HEK293T (cell line): ENCODE results near the gene MTA1.

Experiments used
- CTCF ChIA-PET: fragments of 350-600 bp; formaldehyde crosslinking; extraction: SDS; loops from one replicate; lab custom pipeline; 2021; ENCODE audit warnings: antibody characterized with exemption, inconsistent platforms; lab: Yijun Ruan, JAX
- POLR2A ChIA-PET: fragments of 350-600 bp; formaldehyde crosslinking; extraction: SDS; loops from one replicate; lab custom pipeline; 2020; ENCODE audit warnings: antibody characterized with exemption, inconsistent platforms; lab: Yijun Ruan, JAX
- DNase-seq: peaks from one replicate; pipeline ENCODE4 v3.0.0; 2012; ENCODE audit warnings: mixed read lengths; ENCODE audit errors: extremely low spot score
- ARNT ChIP-seq: fragments of 450-650 bp; IDR thresholded peaks from 2 replicates; pipeline ENCODE4 v1.6.1; 2017; ENCODE audit warnings: mild to moderate bottlenecking
- BHLHE40 ChIP-seq: fragments of 450-650 bp; IDR thresholded peaks from 2 replicates; pipeline ENCODE4 v1.6.1; 2016; ENCODE audit warnings: mild to moderate bottlenecking, moderate library complexity, borderline replicate concordance
- CTBP1 ChIP-seq: fragments of 450-650 bp; IDR thresholded peaks from 2 replicates; pipeline ENCODE4 v1.6.1; 2016; ENCODE audit warnings: borderline replicate concordance
- ELF4 ChIP-seq: fragments of 450-650 bp; IDR thresholded peaks from 2 replicates; pipeline ENCODE4 v1.6.1; 2017; ENCODE audit warnings: antibody characterized with exemption
- FOXA1 ChIP-seq: fragments of 450-650 bp; IDR thresholded peaks from 2 replicates; pipeline ENCODE4 v1.6.1; 2016; ENCODE audit warnings: mild to moderate bottlenecking
- FOXK2 ChIP-seq: fragments of 450-650 bp; IDR thresholded peaks from 2 replicates; pipeline ENCODE4 v1.6.1; 2016; ENCODE audit warnings: mild to moderate bottlenecking
- FOXM1 ChIP-seq: fragments of 450-650 bp; IDR thresholded peaks from 2 replicates; pipeline ENCODE4 v1.6.1; 2017; ENCODE audit warnings: mild to moderate bottlenecking, borderline replicate concordance
- HDGF ChIP-seq: fragments of 450-650 bp; IDR thresholded peaks from 2 replicates; pipeline ENCODE4 v1.6.1; 2017; ENCODE audit warnings: antibody characterized with exemption, borderline replicate concordance
- L3MBTL2 ChIP-seq: fragments of 450-650 bp; conservative IDR thresholded peaks from 2 replicates; pipeline ENCODE4 v1.6.1; 2016; ENCODE audit warnings: mild to moderate bottlenecking
- LEF1 ChIP-seq: fragments of 450-650 bp; IDR thresholded peaks from 2 replicates; pipeline ENCODE4 v1.6.1; 2017; ENCODE audit warnings: mild to moderate bottlenecking, borderline replicate concordance
- NFRKB ChIP-seq: fragments of 450-650 bp; IDR thresholded peaks from 2 replicates; pipeline ENCODE4 v1.6.1; 2016; ENCODE audit warnings: mild to moderate bottlenecking, moderate library complexity
- SP1 ChIP-seq: fragments of 450-650 bp; IDR thresholded peaks from 2 replicates; pipeline ENCODE4 v1.6.1; 2017
- SUZ12 ChIP-seq: fragments of 450-650 bp; IDR thresholded peaks from 2 replicates; pipeline ENCODE4 v1.6.1; 2016; ENCODE audit warnings: mild to moderate bottlenecking
- TARDBP ChIP-seq: fragments of 450-650 bp; IDR thresholded peaks from 2 replicates; pipeline ENCODE4 v1.6.1; 2016
- ZNF384 ChIP-seq: fragments of 450-650 bp; IDR thresholded peaks from 2 replicates; pipeline ENCODE4 v1.6.1; 2016
- TF ChIP-seq, protein P1 (sequence below): fragments of 450-650 bp; IDR thresholded peaks from 2 replicates; pipeline ENCODE4 v1.6.1; 2016

The MTA1 gene

DNA sequence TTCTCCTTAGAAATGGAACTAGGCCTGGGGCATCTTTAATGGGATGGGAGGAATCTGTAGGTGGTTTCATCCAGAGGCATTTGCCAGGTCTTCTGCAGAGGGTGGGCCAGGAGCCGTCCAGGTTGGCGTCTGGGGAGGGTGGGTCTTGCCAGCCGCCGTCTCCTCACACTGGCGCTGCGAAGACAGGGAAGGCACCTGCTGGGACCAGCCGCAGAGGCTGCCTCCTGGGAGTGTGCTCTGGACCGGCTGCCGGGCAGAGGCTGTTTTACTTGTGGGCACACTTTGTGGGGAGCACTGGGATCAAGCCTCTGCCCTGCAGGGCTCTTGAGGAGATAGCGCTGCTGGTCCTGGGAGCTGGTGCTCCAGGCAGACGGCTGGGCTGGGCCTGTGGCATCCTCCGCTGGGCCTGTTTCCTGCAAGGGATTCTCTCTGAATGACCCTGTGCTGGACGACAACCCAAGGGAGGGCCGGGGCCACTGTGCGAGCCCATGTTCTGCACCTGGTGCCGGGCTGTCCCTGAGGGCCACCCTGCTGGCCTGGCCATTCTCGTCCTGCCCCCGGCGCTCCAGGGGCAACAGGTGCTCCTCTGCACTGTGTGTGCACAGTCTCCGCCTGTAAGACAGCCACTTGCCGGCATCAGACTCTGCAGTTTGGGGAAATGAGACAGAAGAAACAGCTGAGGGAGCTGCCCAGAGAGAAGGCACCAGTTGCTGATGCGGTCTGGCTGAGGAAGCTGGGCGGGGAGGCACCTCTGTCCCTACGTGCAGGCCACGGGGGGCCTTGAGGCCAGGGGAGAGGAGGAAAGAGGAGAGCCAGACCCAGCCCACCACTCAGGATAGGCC lies 31.3 kb upstream of the MTA1 start:
- DNase-seq, result no peak
- TF ChIP-seq CTBP1, result no peak
- TF ChIP-seq L3MBTL2, result no peak
- TF ChIP-seq, protein P1, sequence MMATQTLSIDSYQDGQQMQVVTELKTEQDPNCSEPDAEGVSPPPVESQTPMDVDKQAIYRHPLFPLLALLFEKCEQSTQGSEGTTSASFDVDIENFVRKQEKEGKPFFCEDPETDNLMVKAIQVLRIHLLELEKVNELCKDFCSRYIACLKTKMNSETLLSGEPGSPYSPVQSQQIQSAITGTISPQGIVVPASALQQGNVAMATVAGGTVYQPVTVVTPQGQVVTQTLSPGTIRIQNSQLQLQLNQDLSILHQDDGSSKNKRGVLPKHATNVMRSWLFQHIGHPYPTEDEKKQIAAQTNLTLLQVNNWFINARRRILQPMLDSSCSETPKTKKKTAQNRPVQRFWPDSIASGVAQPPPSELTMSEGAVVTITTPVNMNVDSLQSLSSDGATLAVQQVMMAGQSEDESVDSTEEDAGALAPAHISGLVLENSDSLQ, result no peak
- no peak for TF ChIP-seq NFRKB
- TF ChIP-seq SP1, result no peak
- no peak for TF ChIP-seq SUZ12
- no peak for TF ChIP-seq BHLHE40
- no peak for TF ChIP-seq ARNT
- TF ChIP-seq HDGF, result no peak
- no peak for TF ChIP-seq FOXA1
- TF ChIP-seq ELF4, result no peak
- TF ChIP-seq FOXK2, result no peak
- TF ChIP-seq FOXM1, result no peak
- no peak for TF ChIP-seq LEF1
- TF ChIP-seq ZNF384, result no peak
- no peak for TF ChIP-seq TARDBP
- POLR2A ChIA-PET, result interaction anchor here (1.7 kb wide), 1 partner anchor 9 kb away, joined by 7 read pairs; no protein-coding TSS in a partner anchor
- CTCF ChIA-PET, result no interaction called here

DNA sequence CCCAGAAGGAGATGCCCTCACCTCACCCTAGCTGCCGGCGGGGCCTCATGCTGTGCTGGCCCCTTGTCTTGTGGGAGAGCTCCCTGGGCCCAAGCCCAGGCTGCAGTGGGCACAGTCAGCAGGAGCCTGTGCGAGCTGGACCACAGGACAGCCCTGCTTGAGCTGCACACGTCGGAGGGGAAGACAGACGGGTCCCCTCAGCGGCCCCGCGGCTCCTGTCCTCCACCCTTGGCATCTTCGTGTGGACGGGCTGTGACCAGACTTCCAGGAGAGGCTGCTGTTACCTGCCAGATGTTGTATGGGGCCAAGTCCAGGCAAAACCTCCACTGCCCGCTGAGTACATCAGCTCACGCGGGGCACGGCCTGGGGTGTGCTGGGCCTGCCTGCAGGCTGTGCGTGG lies 30.7 kb upstream of the MTA1 start:
- POLR2A ChIA-PET, result interaction anchor here (1.2 to 1.7 kb wide), 2 partner anchors 9 to 11 kb away, joined by 3 to 7 read pairs; no protein-coding TSS in a partner anchor
- CTCF ChIA-PET, result no interaction called here
- TF ChIP-seq, protein P1, result no peak
- TF ChIP-seq LEF1 (no peak), SP1 (no peak), NFRKB (no peak), HDGF (no peak), FOXK2 (no peak), ZNF384 (no peak), FOXM1 (no peak), FOXA1 (no peak), TARDBP (no peak), CTBP1 (no peak), ARNT (no peak), SUZ12 (no peak), L3MBTL2 (no peak), ELF4 (no peak), BHLHE40 (no peak)
- DNase-seq, result no peak

DNA sequence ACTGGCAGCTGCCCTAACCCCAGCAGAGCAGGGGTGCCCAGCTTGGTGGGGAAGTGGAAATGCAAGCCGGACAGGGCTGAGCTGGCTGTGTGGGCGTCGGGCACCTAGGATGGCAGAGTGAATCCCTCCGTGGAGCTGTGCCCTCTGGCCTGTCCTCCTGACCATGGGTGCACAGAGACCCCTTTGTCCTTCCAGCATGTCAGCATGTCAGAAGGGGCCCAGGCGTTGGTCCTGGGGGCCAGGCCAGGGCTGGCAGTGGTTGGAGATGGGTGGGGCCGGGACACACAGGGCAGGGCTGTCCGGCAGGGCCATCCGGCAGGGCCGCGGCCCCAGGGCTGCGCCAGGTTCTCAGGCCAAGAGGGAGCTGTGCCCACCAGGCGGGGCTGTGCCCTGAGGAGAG lies 30.1 kb upstream of the MTA1 start:
- ChIA-PET POLR2A (interaction anchor here (1.0 to 1.7 kb wide), 3 partner anchors 8 to 82 kb away, joined by 3 to 7 read pairs (median 3); no protein-coding TSS in a partner anchor), CTCF (no interaction called here)
- no peak for DNase-seq
- TF ChIP-seq L3MBTL2, result no peak
- no peak for TF ChIP-seq LEF1
- TF ChIP-seq CTBP1, result no peak
- TF ChIP-seq SUZ12, result no peak
- no peak for TF ChIP-seq BHLHE40
- no peak for TF ChIP-seq FOXK2
- no peak for TF ChIP-seq HDGF
- no peak for TF ChIP-seq TARDBP
- TF ChIP-seq, protein P1, result no peak
- no peak for TF ChIP-seq SP1
- no peak for TF ChIP-seq ARNT
- TF ChIP-seq ZNF384, result no peak
- no peak for TF ChIP-seq FOXM1

DNA sequence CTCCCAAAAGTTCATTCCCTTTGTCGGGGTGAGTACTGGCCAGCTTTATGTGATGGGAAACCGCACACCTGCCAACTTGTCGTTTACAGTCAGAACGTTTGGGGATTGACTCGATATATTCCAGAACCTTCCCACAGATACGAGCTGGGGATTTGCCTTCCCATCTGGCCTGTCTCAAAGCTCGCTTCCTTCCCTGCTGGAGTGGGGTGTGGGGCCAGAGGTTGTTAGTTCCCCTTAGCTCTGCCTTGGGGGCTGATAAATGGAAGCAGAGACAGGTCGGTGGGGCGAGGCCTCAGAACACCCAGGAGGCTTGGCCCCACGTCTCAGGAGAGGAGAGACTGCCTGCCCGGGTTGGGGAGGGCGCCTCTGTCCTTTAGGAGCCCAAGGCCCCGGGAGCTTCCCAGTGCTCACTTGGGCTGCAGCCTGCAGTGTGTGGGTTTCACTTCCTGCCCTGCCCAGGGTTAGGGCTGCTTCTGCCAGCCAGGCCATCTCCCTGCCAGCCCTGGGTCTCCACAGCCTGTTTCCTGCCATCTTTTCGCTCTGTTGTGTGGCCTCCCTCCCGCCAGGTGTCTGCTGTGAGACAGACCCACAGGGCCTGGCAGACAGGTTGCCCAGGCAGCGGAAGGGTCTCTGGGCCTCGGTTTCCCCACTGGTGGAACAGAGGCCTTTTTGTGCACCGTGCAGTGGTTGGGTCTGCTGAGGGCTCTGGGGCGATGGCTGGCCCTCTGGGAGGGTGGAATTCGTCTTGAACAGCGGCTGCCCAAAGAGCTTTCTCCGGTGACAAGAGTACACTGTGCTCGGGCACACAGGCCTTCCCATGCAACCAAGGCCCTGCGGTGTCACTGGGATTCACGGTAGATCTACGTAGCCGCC lies 29.4 kb upstream of the MTA1 start:
- no peak for DNase-seq
- ChIA-PET POLR2A (interaction anchor here (1.0 to 1.7 kb wide), 3 partner anchors 7 to 81 kb away, joined by 3 to 7 read pairs (median 3); no protein-coding TSS in a partner anchor), CTCF (no interaction called here)
- TF ChIP-seq HDGF, result no peak
- no peak for TF ChIP-seq SUZ12
- no peak for TF ChIP-seq BHLHE40
- no peak for TF ChIP-seq CTBP1
- no peak for TF ChIP-seq FOXM1
- no peak for TF ChIP-seq L3MBTL2
- TF ChIP-seq FOXK2, result no peak
- no peak for TF ChIP-seq FOXA1
- TF ChIP-seq NFRKB, result no peak
- no peak for TF ChIP-seq LEF1
- no peak for TF ChIP-seq SP1
- TF ChIP-seq ELF4, result no peak
- TF ChIP-seq ARNT, result no peak
- no peak for TF ChIP-seq TARDBP
- TF ChIP-seq ZNF384, result no peak
- TF ChIP-seq, protein P1, result no peak
